Measurements from ENCODE around the gene RHNO1.
A peak's percentile ranks its signal among the peaks of the same experiment; 100 is the strongest.
"Not testable (repeated sequence)": the region's sequence is repeated elsewhere in the genome, so short reads cannot be mapped to it uniquely, and the experiment has no call there.

RHNO1 gene

GRCh38 chr12:2858944-2859421 lies 18.0 kb upstream of the RHNO1 start:
- DNase-seq = no peak

GRCh38 chr12:2860170-2860569 lies 16.9 kb upstream of the RHNO1 start:
- DNase-seq = no peak

DNA sequence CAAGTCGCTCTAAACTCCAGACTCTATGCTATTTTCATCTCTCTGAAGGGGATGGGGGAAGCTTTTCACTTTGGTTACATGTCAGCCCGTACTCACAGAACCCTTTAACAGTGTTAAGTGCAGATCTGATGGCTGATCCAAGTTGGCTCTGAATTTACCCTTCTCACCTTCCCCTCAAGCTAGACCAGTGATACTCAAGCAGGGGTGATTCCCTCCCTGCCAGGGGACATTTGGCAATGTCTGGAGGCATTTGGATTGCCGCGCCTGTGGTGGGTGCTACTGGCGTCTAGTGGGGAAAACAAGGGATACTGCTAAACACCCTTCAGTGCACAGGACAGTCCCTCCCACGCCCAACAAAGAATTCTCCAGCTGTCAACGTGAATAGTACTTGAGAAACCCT lies 14.1 kb upstream of the RHNO1 start:
- no peak for DNase-seq

- not testable (repeated sequence) for DNase-seq
Observed at GRCh38 chr12:2863402-2863801, 13.6 kb upstream of the RHNO1 start.

GRCh38 chr12:2864198-2864597 lies 12.8 kb upstream of the RHNO1 start:
- no peak for DNase-seq

GRCh38 chr12:2868986-2869632 lies 7.9 kb upstream of the RHNO1 start:
- not testable (repeated sequence) for DNase-seq

DNA sequence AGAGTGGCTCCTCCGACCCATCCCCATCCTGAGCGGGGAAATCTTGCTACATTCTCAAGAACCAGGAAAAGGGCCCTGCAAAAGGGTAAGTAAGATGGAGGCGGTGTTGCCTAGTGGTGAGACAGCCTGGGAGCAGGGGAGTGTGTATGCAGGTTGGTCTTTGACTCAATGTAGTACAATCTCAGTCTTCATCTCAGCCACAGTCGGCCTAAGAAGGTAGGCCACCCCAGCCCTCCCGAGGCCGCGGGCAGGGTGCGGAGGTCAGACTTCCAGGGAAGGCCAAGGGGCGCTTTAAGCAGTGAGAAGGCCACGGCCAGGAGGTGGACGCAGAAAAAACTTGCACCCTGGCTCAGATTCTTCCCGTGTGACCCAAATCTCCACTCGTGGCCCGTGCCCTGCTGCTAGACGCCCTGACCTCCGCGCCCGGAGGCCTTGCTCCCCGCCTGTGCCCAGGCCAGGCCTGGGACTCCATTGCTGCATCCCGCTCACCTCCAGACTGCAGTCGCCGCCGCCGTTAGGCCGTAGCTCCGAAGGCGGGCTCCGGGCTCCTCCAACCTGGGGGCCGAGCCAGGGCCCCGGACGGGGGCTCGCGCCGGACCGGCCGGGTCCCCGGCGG lies 484 bp upstream of the RHNO1 start:
- no peak for DNase-seq

GRCh38 chr12:2877953-2878732 lies 1.1 kb downstream of the RHNO1 start:
- DNase-seq = peak; percentile 13

DNA sequence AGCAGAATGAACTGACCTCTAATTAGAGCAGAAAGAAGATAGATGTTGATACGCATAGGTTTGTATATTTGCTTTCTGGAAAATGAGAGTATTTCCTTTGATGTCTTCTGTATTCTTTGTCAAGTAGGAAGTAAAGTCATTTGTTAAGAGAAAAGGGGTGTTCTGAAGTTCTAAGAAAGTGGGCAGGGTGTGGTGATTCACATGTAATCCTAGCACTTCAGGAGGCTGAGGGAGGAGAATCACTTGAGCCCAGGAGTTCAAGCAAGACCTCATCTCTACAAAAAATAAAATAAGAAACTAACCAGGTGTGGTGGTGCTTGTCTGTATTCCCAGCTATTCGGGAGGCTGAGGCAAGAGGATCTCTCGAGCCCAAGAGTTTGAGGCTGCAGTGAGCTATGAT lies 2.8 kb downstream of the RHNO1 start:
- DNase-seq = peak; percentile 13

DNA sequence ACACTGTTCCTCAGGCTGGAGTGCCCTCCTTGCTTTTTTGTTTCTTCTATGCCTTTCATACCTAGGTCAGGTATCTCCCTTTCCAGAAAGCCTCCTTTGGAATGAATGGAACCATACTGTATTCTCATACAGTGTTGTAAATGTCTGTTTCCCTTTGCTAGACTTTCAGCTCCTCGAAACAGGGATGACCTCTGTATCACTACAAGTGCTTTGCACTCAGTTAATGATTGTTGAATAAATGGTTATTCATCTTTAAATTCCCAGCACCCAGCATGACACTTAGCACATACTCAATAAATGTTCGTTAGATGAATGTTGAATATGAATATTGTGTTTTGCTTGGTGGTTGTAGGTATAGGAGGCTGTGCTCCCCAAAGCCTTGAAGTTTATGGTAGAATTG lies 7.8 kb downstream of the RHNO1 start:
- no peak for DNase-seq

DNA sequence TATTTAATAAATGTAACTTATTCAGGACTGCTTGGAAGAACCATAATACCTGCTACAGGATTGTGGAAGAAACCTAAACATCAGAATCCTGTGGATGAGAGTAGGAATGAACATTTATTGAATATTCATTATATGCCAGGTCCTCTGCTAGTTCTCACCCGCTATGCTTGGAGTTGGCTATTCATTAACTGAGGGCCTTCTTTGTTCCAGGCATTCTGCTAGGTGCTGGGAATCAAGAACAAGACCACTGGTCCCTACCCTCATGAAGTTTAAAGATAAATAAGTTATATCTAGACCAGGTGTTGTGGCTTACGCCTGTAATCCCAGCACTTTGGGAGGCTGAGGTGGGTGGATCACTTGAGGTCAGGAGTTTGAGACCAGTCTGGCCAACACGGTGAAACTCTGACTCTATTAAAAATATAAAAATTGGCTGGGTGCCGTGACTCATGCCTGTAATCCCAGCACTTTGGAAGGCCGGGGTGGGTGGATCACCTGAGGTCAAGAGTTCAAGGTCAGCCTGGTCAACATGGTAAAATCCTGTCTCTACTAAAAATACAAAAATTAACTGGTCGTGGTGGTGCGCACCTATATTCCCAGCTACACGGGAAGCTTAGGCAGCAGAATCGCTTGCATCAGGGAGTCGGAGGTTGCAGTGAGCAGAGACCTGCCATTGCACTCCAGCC lies 9.9 kb downstream of the RHNO1 start:
- no peak for DNase-seq

DNA sequence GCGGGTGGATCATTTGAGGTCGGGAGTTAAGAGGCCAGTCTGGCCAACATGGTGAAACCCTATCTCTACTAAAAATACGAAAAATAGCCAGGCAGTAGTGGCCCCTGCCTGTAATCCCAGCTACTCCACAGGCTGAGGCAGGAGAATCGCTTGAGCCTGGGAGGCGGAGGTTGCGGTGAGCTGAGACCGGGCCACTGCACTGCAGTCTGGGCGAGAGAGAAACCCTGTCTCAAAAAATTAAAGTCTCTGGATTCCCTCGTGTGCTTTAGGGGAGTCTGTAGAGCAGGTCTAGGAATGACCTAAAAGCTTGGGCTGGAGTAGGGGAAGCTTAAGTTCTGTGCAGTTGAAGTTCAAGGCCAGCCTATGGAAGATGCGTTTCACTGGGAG lies 13.0 kb downstream of the RHNO1 start:
- no peak for DNase-seq

GRCh38 chr12:2890388-2891239 lies 13.6 kb downstream of the RHNO1 start, which contains the start of gene TULP3:
TSS of gene TULP3 (plus strand) at chr12:2890891. CDS start at chr12:2890948, 57 bp downstream.
- peak; percentile 98 for DNase-seq

DNA sequence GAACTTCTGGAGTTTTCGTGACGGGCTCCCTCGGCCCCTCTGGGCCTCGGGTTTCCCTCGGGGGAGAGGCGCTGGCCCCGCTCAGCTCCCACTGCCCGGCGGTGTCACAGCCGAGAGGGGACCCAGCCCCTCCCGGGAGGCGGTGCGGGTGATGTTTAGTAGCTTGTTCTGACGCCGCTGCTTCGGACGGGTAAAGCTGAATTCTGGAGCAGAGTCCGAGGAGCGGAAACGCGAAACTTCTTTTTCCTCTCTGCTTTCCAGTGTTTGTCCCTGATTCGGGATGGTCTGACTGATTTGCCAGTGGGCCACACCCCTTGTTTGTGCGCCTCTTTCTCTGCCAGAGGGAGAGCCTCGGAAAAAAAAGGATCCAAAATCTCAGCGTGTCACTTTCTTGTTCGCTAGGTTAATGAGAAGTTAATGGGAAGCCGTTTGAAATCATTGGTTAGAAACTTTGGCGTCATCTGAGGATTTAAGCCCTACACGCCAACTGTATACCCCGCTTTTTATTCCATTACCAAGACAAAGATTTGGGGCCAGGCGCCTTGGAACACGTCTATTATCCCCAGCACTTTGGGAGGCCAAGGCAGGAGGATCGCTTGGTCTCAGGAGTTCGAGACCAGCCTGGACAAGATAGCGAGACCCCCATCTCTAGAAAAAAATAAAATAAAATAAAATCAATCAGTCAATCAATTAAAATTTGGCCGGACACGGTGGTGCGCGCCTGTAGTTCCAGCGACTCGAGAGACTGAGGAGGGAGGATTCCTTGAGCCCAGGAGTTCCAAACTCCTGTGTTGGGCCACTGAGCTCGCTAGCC lies 14.4 kb downstream of the RHNO1 start:
- peak; percentile 17 for DNase-seq

GRCh38 chr12:2892246-2892645 lies 15.2 kb downstream of the RHNO1 start:
- no peak for DNase-seq

GRCh38 chr12:2893007-2893406 lies 16.0 kb downstream of the RHNO1 start:
- DNase-seq = no peak

- no peak for DNase-seq
Observed at GRCh38 chr12:2895051-2895451, 18.0 kb downstream of the RHNO1 start.

DNA sequence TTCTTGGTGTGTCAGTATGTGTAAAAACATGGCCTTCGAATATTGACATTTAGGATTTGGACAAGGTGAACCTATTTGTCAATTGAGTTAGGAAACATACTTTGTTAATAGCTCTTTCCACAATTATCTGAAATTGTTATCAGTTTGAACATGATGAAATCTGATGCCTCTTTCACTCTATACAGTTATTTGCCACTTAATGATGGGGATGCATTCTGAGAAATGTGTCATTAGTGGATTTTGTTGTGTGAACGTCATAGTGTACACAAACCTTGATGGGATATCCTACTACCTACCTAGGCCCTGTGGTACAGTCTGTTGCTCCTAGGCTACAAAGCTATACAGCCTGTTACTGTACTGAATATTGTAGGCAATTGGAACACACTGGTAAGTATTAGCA lies 18.5 kb downstream of the RHNO1 start:
- no peak for DNase-seq

DNA sequence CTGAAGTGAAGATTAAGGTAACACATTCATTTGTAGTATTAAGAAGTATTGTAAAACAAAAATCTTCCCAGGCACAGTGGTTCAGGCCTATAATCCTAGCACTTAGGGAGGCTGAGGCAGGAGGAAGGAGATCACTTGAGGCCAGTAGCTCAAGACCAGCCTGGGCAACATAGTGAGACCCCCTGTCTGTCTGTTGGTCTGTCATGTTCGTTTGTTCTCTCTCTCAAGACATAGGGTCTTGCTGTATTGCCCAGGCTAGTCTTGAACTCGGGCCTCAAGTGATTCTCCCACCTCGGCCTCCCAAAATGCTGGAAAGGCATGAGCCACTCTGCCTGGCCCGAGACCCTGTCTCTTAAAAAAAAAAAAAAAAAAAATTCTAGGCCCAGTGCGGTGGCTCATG lies 20.4 kb downstream of the RHNO1 start:
- no peak for DNase-seq

GRCh38 chr12:2900642-2901041 lies 23.6 kb downstream of the RHNO1 start:
- DNase-seq = no peak

- DNase-seq = no peak
Observed at GRCh38 chr12:2902272-2902880, 25.4 kb downstream of the RHNO1 start.
